Fibroblast of lung (primary cell): ENCODE measurements around the gene CCDC6. TPM values are rescaled to one million over a fixed set of nuclear protein-coding genes. Genes with fewer than 3 reads are reported as not detected.
A peak's percentile ranks its signal among the peaks of the same experiment; 100 is the strongest.

ENCODE experiments used
- DNase-seq, 2 donors: peaks; one replicate each; pipeline versions ENCODE4 v3.0.0 to v3.0.0-alpha.2; 2010; ENCODE audit warnings: low read depth in 2 of 2
- H2AFZ ChIP-seq: 2 replicates; pipeline ENCODE4 v1.5.1; 2012; ENCODE audit warnings: low read length, control low read depth, inconsistent platforms
- H3K27ac ChIP-seq: 2 replicates; pipeline ENCODE4 v1.5.1; 2011; ENCODE audit warnings: low read length, control low read depth; ENCODE audit not compliant: insufficient read depth
- H3K27me3 ChIP-seq: 2 replicates; pipeline ENCODE4 v1.5.1; 2011; ENCODE audit warnings: mild to moderate bottlenecking, low read length; ENCODE audit not compliant: control insufficient read depth, insufficient read depth
- H3K36me3 ChIP-seq: 2 replicates; pipeline ENCODE4 v1.5.1; 2011; ENCODE audit warnings: low read length; ENCODE audit not compliant: control insufficient read depth, insufficient read depth
- H3K4me1 ChIP-seq: 2 replicates; pipeline ENCODE4 v1.5.1; 2011; ENCODE audit warnings: low read length; ENCODE audit not compliant: control insufficient read depth, insufficient read depth; ENCODE audit errors: extremely low read depth
- H3K4me2 ChIP-seq: 2 replicates; pipeline ENCODE4 v1.5.1; 2011; ENCODE audit warnings: low read length, control low read depth; ENCODE audit not compliant: insufficient read depth; ENCODE audit errors: extremely low read depth
- H3K4me3 ChIP-seq, 4 experiments: fragments of 200-600 bp in 1 of 4; sonication (generic) in 1 of 4; replicated peaks in 1 of 4; 2 replicates each; pipeline ENCODE4 v1.5.1; 2011 to 2016; ENCODE audit warnings: low read length in 4 of 4, low read depth in 3 of 4, mild to moderate bottlenecking in 3 of 4, control low read depth in 2 of 4, inconsistent platforms in 1 of 4, mixed read lengths in 1 of 4; ENCODE audit not compliant: insufficient read depth in 1 of 4; ENCODE audit errors: control extremely low read depth in 1 of 4
- H3K79me2 ChIP-seq: 2 replicates; pipeline ENCODE4 v1.5.1; 2012; ENCODE audit warnings: mild to moderate bottlenecking, low read length, inconsistent platforms; ENCODE audit not compliant: control insufficient read depth, insufficient read depth
- H3K9ac ChIP-seq: 2 replicates; pipeline ENCODE4 v1.5.1; 2011; ENCODE audit warnings: mild to moderate bottlenecking, low read length, control low read depth; ENCODE audit not compliant: insufficient read depth
- H3K9me3 ChIP-seq: 2 replicates; pipeline ENCODE4 v1.5.1; 2012; ENCODE audit warnings: low read depth, low read length; ENCODE audit not compliant: control insufficient read depth, insufficient read depth
- H4K20me1 ChIP-seq: 2 replicates; pipeline ENCODE4 v1.5.1; 2011; ENCODE audit warnings: low read length; ENCODE audit not compliant: control insufficient read depth, insufficient read depth; ENCODE audit errors: extremely low read depth
- EZH2 ChIP-seq: IDR thresholded peaks from 2 replicates; pipeline ENCODE4 v1.5.1; 2012; ENCODE audit warnings: low read length, control low read depth, mild to moderate bottlenecking; ENCODE audit errors: missing control alignments
- polyA plus RNA-seq, 2 donors: library from polyadenylated mRNA; depleted of rRNA in 1 of 2; stranded (reverse) in 1 of 2; unstranded in 1 of 2; fragments of >200 nt; gene quantifications; 2 replicates each; pipeline ENCODE4 v1.2.1, GENCODE V29; 2011 to 2012; ENCODE audit warnings: missing spikeins in 1 of 2
- total RNA-seq: library from RNA; depleted of rRNA; stranded (reverse); fragments of >200 nt; gene quantifications from 2 replicates; pipeline ENCODE4 v1.2.1, GENCODE V29; 2014
- TF ChIP-seq, protein P1 (sequence below), 2 donors: IDR thresholded peaks in 1 of 2; conservative IDR thresholded peaks in 1 of 2; 1 replicate in 1 of 2; 2 replicates in 1 of 2; pipeline ENCODE4 v1.5.1; 2011 to 2012; ENCODE audit warnings: low read length in 2 of 2, control low read depth in 1 of 2, inconsistent platforms in 1 of 2, low read depth in 1 of 2, mild to moderate bottlenecking in 1 of 2

Gene CCDC6
- total and polyA plus RNA-seq, 2 donors (not counting 1 experiment from before 2014, with no cell fraction given), result 35.5 to 51.2 TPM

DNA sequence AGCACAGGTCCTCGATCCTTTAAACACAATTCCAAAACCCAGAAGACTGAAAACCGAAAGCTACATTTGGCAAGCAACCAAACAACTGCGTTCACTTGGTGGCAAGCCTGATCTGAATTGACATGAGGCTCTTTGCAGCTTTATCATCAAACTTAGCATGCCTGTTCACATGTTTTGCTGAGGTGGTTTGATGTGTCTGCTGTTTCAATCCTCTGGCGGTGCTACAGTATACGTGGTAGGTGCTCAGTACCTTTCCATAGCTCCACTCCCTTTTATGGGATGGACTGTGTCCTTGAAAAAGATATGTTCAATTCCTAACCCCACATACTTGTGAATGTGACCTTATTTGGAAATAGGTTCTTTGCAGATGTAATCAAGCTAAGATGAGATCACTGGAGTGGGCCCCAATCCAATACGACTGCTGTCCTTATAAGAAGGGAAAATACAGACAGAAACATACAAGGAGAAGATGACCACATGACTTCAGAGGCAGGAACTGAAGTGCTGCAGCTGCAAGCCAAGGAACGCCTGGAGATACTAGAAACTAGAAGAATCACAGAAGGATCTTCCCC lies 33.4 kb downstream of the CCDC6 start:
- Histone ChIP-seq H3K79me2 (peaks cover 20% of the 10 kb centered on the region), H3K4me3 (peak overlapping the region in 3 of 4 experiments; percentile 13 to 20 (median 14)), H3K27me3 (no peaks in the 10 kb centered on the region), H3K9me3 (no peaks in the 10 kb centered on the region), H3K4me2 (peak overlapping the region; percentile 95), H2AFZ (peak overlapping the region; percentile 36), H3K36me3 (no peaks in the 10 kb centered on the region), H3K4me1 (peaks cover 6% of the 10 kb centered on the region), H3K9ac (no peak overlapping the region), H4K20me1 (no peaks in the 10 kb centered on the region), H3K27ac (peak overlapping the region; percentile 30)
- TF ChIP-seq EZH2, result no peak
- TF ChIP-seq, protein P1, sequence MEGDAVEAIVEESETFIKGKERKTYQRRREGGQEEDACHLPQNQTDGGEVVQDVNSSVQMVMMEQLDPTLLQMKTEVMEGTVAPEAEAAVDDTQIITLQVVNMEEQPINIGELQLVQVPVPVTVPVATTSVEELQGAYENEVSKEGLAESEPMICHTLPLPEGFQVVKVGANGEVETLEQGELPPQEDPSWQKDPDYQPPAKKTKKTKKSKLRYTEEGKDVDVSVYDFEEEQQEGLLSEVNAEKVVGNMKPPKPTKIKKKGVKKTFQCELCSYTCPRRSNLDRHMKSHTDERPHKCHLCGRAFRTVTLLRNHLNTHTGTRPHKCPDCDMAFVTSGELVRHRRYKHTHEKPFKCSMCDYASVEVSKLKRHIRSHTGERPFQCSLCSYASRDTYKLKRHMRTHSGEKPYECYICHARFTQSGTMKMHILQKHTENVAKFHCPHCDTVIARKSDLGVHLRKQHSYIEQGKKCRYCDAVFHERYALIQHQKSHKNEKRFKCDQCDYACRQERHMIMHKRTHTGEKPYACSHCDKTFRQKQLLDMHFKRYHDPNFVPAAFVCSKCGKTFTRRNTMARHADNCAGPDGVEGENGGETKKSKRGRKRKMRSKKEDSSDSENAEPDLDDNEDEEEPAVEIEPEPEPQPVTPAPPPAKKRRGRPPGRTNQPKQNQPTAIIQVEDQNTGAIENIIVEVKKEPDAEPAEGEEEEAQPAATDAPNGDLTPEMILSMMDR (conservative IDR thresholded peaks at IDR 0.05 in 1 of 2, IDR thresholded peaks at IDR 0.05 in 1 of 2; ENCODE audit: low read depth in 1 of 2, low read length in 2 of 2), result no peak
- peak; percentile 98 for DNase-seq

DNA sequence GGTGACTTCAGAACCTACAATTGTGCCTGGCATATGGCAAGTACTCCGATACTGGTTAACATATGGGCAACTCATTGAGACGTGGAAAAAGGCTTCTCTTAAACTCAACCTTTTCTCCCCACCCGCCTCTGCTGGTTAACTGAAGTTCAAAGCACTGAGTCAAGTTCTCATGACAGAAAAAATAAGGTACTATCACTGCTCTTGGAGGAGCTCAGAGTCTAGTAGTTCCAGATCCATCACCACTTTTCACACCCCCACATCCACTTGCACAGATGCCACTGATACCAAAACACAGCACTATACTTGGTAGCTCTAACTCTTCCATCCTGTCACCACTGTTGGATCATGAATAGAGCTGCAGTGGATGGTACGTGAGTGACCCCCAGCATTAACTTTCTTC lies 36.2 kb downstream of the CCDC6 start:
- Histone ChIP-seq H3K27ac (no peak overlapping the region), H3K4me1 (peaks cover 6% of the 10 kb centered on the region), H3K79me2 (peaks cover 22% of the 10 kb centered on the region), H3K27me3 (no peaks in the 10 kb centered on the region), H2AFZ (no peak overlapping the region), H3K9ac (no peak overlapping the region), H4K20me1 (no peaks in the 10 kb centered on the region), H3K9me3 (no peaks in the 10 kb centered on the region), H3K36me3 (no peaks in the 10 kb centered on the region), H3K4me2 (no peak overlapping the region), H3K4me3 (no peak overlapping the region)
- TF ChIP-seq, protein P1 (conservative IDR thresholded peaks at IDR 0.05 in 1 of 2, IDR thresholded peaks at IDR 0.05 in 1 of 2; ENCODE audit: low read depth in 1 of 2, low read length in 2 of 2), result no peak
- TF ChIP-seq EZH2, result no peak
- no peak for DNase-seq

DNA sequence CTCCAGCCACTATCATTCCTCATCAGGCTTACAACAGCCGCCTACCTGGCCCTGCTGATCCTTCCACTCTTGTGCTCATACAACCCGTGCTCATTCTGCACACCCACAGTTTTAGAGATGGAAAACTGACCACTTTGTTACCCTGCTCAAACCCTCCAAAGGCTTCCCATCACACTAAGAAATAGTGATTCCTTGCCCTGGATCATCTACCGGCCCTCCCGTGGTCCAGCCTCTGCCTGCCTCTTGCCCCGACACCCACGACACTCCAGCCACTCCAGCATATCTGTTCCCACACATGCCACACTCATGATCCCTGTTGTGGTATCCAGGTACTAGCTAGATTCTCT lies 36.8 kb downstream of the CCDC6 start:
- TF ChIP-seq, protein P1 (conservative IDR thresholded peaks at IDR 0.05 in 1 of 2, IDR thresholded peaks at IDR 0.05 in 1 of 2; ENCODE audit: low read depth in 1 of 2, low read length in 2 of 2), result no peak
- no peak for TF ChIP-seq EZH2
- Histone ChIP-seq H3K27me3 (no peaks in the 10 kb centered on the region), H3K4me3 (no peak overlapping the region), H3K4me2 (no peak overlapping the region), H3K27ac (no peak overlapping the region), H3K36me3 (no peaks in the 10 kb centered on the region), H3K4me1 (peaks cover 6% of the 10 kb centered on the region), H4K20me1 (no peaks in the 10 kb centered on the region), H3K79me2 (peaks cover 22% of the 10 kb centered on the region), H2AFZ (no peak overlapping the region), H3K9ac (no peak overlapping the region), H3K9me3 (no peaks in the 10 kb centered on the region)
- DNase-seq, result no peak
